ENCODE results near the gene FAM131A.
"Not testable (repeated sequence)": the region's sequence is repeated elsewhere in the genome, so short reads cannot be mapped to it uniquely, and the experiment has no call there.

The FAM131A gene

DNA sequence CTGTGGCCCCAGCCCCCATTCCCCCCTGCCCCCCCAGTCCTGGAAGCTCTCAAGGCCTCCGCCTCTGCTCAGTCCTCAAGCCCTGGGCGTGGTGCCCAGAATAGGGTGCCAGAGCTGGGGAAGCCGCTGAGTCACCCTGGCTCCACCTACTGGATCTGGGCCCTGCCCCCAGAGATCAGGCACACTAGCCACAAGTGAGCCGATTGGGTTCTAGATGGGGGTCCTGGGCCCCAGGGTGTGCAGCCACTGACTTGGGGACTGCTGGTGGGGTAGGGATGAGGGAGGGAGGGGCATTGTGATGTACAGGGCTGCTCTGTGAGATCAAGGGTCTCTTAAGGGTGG lies 17.3 kb upstream of the FAM131A start:
- DNase-seq = peak; percentile 87

DNA sequence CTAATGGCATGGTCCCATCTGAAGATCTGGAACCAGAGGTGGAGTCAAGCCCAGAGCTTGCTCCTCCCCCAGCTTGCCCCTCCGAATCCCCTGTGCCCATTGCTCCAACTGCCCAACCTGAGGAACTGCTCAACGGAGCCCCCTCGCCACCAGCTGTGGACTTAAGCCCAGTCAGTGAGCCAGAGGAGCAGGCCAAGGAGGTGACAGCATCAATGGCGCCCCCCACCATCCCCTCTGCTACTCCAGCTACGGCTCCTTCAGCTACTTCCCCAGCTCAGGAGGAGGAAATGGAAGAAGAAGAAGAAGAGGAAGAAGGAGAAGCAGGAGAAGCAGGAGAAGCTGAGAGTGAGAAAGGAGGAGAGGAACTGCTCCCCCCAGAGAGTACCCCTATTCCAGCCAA lies 15.7 kb upstream of the FAM131A start:
- DNase-seq = no peak

DNA sequence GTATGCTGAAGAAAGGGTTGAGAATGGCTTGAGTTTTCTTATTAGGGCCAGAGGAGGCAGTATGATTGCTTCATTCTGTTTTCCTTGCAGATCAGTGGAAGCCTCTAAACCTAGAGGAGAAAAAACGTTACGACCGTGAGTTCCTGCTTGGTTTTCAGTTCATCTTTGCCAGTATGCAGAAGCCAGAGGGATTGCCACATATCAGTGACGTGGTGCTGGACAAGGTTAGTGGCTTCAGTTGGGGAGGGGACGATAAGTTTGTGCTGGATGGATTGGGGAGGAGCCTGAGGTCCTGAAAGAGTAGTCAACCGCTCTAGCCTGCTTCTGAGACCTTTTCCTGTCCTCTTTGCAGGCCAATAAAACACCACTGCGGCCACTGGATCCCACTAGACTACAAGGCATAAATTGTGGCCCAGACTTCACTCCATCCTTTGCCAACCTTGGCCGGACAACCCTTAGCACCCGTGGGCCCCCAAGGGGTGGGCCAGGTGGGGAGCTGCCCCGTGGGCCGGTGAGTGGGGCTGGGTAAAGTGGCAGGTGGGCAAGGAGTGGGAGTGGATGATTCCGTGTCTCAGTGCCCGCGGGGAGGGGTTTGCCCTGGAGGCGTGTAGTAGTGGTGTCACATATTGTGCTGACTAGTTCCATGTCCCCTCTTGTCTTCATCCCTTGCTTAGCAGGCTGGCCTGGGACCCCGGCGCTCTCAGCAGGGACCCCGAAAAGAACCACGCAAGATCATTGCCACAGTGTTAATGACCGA lies 14.5 kb upstream of the FAM131A start:
- peak; percentile 75 for DNase-seq

DNA sequence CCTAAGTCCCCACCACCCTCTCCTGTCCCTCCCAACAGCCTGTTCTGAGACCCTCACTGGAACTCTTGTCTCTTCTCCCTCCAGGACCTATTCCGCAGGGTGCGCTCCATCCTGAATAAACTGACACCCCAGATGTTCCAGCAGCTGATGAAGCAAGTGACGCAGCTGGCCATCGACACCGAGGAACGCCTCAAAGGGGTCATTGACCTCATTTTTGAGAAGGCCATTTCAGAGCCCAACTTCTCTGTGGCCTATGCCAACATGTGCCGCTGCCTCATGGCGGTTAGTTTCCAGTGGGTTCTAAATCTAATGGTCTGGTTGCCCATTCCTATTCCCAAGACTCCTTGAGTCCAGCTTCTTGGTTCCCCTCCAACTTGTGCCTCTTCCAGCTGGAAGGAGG lies 13.7 kb upstream of the FAM131A start:
- DNase-seq = no peak

DNA sequence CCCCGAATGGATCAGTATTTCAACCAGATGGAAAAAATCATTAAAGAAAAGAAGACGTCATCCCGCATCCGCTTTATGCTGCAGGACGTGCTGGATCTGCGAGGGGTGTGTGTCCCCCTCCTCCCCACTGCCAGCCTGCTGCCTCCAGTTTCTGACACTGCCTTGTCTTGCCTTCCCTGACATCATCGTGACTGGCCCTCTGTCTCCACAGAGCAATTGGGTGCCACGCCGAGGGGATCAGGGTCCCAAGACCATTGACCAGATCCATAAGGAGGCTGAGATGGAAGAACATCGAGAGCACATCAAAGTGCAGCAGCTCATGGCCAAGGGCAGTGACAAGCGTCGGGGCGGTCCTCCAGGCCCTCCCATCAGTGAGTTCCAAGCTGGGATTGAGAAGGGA lies 12.1 kb upstream of the FAM131A start:
- DNase-seq = no peak

DNA sequence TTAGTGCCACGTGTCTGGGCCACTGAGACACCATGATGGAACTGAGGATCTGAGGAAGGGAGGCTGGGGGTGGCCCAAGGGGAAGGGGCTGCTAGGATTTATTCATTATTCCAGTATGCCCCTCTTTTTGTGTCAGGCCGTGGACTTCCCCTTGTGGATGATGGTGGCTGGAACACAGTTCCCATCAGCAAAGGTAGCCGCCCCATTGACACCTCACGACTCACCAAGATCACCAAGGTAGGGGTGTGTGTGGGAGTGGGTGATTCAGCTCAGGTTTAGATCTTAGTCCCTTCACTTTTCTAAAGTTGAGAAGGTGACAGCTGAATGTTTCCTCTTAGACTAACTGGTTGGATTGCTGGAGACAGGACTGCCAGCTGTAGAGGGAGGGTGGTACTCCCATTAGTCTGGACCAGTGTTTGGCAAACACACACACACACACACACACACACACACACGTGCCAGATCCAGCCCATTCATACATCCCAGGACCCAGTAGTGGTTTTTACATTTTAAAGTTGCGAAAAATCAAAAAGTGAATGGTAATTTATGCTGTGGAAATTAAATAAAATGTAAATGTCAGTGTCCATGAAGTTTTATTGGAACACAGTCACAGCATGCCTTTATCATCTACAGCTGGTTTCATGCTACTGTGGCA lies 11.6 kb upstream of the FAM131A start:
- DNase-seq = no peak

DNA sequence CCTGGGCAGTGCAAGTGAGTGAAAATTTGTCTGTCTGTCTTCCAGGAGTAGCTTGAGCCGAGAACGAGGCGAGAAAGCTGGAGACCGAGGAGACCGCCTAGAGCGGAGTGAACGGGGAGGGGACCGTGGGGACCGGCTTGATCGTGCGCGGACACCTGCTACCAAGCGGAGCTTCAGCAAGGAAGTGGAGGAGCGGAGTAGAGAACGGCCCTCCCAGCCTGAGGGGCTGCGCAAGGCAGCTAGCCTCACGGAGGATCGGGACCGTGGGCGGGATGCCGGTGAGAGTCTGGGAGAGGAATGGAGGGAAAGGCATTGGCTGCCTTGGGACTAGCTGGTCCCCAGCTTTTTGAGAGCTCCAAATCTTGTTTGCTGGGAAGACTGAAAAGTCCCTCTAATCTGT lies 10.2 kb upstream of the FAM131A start:
- DNase-seq = no peak

DNA sequence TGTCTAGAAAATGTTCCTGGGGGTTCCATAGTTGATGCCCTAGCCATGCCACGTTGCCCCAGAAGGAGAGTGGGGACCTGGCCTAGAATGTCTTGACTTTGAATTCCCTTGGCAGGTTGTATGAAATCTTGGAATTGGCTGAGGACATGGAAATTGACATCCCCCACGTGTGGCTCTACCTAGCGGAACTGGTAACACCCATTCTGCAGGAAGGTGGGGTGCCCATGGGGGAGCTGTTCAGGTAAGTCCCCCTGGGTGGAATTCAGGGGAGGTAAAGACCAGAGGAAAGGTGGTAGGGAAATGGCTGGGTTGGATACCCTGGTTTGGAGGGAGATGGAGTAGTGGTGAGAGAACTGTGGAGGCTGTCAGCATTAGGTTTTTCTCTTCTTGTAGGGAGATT lies 8.9 kb upstream of the FAM131A start:
- DNase-seq = no peak

DNA sequence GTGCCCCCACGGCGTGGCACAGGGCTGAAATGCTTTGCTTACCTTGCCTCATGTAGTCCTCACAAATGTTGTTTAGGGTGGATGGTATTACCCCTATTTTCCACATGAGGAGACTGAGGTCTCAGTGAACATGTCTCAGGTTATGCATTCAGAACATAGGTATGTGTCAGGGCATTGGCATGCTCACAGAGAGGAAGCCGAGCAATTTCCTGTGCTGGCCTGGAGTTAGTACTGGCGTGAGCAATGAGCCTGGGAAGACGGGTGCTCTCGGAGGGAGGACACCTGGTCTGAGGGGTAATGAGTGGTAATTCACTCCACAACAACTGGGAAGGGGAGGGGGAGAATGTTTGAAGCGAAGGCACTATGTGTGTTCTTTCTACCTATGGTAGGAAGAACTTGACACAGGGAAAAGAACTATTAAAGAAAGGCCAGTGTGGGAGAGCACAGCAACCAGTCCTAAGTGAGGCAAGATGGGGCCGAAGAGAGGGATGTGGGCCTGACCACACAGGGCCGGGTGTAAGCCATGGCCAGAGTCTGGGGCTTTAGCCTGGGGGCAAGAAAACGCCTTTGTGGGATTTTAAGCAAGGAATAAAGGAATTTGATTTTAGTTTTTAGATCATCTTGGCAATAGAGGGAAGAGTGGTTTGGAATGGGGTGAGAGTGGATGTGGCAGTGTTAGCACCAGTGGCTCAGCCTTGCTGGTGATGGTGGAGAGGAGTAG lies 4.9 kb upstream of the FAM131A start:
- no peak for DNase-seq

DNA sequence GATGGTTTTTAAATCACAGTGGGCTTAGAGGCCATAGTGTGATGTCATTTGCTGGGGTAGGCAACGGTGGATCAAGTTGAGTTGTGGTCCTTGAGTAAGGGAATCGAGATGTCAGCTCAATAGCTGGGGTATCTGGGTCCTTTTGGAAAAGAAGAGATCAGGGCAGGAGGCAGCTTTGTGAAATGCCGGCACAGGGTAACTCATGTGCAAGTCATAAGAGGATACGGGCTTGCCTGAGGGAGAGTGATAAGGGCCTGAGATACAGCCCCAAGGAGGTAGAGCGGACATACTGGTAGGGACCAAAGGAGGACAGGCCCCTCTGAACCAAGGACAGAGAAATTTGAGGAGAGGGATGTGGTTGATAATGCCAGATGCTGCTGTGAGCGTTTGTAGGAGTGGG lies 4.2 kb upstream of the FAM131A start:
- no peak for DNase-seq

DNA sequence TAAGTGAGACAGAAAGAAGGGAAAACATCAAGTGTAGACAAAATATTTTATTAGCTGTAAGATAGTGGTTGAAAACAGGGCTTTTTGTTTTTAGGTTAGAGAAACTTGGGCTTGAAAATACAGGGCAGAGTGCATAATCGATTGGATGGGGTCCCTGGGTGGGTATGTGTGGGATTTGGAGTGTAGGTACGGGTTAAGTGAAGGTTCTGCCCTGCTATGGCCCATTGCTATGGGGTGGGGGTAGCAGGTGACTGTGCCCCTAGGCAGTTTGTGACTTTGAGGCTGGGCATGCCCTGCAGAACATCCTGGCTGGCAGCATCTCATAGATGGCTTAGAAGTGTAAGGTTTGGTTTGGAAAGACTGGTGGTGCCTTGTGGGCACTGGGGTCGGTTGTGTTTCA lies 3.7 kb upstream of the FAM131A start:
- DNase-seq = no peak

DNA sequence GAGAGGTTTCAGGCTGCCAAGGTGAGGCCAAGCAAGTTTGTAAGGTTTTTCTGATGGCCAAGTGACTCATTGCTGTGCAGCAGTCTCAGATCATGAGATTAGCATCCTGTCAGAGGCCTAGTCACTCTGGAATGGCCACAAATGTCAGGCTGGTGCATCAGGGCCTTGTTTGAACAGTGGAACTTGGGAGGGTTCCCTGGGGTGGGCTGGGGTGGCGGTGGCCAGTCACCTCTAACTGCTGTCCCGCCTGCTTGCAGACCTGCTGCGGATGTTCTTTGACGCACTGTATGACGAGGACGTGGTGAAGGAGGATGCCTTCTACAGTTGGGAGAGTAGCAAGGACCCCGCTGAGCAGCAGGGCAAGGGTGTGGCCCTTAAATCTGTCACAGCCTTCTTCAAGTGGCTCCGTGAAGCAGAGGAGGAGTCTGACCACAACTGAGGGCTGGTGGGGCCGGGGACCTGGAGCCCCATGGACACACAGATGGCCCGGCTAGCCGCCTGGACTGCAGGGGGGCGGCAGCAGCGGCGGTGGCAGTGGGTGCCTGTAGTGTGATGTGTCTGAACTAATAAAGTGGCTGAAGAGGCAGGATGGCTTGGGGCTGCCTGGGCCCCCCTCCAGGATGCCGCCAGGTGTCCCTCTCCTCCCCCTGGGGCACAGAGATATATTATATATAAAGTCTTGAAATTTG lies 2.8 kb upstream of the FAM131A start:
- DNase-seq = peak; percentile 39

DNA sequence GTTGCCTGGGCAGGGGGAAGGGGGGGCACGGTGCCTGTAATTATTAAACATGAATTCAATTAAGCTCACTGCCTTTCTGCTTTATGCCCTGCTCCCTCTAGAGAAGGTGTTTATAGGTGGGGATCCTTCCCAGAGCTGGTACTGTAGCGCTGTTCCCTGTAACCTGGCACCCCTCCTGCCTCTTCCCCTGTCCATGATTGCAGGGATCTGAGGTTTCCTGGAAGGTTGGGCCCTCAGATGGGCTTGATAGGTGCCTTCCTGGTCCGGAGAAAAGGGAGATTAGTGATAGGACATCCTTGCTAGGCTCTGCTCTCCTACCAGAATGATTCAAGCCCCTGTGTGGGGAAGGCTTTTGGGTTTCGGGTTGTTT lies 2.1 kb upstream of the FAM131A start:
- no peak for DNase-seq

DNA sequence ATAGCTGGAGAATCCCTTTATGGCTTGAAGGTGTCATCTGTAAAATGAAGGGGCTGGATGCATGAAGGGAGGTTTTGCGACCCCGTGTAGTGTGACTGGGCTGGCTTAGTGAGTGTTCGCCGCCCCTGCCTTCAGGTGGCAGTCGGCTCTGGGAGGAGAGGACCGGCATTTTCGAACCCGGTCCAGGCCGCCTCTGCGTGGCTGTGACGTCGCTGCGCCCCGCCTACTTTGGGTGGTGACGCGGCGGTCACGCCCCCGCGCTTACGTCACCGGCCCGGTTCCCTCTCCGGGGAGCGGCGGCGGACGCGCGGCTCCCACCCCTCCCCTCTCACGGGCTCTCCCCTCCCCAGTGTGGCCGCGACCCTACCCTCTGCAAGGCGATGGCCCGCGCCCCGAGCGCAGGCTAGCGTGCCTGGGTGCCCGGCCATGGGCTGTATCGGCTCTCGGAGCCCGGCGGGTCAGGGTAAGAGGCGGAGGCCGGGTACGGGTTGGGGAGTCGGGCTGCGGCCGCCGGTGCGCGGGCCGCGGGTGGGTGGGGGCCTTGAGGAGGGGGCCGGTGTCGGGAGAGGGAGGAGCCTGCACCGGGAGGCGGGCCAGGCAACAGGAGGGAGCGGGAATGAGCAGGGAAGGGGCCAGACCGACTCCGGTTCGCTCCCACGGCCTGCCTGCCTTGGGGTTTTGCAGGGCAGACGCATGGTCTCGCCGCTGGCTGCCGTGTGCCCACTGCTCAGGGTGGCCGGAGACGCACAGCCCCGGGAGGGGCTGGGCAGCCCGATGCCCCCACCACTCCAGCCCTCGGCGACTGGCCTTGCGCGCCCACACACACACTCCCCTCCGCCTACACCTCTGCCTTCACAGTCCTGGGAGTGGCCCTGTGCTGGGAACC lies 1.5 kb upstream of the FAM131A start:
- peak; percentile 87 for DNase-seq

DNA sequence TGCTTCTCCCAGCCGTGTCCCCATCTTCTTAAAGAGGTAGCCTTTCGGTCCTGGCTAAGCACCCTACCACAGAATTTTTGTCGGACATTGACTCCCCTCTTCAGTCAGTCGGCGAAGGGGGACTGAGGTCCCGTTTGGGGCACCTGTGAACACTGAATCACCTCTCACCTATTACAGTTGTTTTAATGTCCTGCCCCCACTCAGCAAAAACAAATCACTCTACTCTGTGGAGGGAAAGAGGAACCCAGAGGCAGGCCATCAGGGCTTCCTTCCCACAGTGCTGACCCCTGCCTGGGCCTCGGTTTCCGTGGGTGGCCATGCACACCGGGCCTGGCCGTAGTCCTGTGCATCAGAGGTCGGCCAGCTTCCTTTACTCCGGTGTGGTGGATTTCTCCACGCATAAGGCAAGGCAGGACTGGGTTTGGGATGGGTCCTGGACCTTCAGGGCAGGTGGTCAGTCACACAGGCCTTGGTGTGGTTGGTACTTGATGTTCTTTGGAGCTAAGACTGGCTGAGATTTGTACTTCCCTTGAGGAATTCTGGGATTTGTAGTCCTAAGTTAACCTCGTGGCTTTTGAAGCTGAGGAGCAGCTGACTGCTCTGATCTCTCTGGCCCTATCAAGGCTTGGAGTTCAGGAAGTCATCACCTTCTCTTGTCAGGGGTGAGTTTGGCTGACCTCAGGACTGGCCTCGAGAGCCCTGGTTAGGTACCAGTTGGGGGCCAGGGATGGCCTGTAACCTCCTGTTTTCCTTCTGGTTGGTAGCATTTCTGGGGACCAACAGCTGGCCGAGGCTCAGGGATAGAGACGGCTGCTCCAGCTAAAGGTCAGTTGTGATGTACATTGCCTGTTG lies 627 bp upstream of the FAM131A start:
- peak; percentile 52 for DNase-seq

DNA sequence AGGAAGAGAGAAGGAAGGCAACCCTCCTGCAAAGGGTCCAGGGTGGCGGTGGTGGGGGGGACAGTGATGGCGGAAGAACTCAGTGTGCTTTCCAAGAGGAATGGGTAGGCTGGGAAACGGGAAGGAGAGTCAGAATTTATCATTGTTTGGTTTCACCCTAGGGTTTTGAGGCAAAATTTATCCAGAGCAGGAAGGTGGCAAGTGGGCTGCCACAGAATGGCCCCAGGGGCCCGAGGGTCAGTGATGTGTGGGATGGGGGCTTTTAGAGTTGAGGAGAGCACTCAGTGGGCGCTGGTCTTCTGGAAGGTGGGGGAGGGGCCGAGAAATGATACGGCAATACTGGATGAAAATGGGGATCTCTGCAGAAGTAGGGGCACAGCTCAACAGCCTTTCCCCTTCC lies 581 bp downstream of the FAM131A start:
- no peak for DNase-seq

DNA sequence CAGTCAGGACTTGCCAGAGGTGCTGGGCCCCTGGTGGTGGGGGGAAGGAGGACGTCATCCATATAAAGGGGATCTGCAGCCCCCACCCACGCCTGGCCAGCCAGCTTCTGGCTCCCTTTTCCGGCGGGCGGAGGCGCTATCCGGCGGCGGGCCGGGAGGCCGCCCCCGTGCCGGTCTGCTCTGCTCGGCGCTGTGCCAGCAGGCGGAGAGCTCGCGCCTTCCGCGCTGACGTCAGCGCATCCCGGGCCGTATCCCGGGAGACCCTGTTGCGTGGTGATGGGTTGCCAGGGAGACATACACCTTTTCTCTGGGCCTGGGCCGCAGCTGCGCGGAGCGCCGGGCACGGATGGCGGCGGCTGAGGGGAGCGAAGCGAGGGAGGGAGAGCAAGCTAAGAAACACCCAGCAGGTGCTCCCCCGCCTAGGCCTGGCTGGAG lies 1.1 kb downstream of the FAM131A start:
- no peak for DNase-seq

DNA sequence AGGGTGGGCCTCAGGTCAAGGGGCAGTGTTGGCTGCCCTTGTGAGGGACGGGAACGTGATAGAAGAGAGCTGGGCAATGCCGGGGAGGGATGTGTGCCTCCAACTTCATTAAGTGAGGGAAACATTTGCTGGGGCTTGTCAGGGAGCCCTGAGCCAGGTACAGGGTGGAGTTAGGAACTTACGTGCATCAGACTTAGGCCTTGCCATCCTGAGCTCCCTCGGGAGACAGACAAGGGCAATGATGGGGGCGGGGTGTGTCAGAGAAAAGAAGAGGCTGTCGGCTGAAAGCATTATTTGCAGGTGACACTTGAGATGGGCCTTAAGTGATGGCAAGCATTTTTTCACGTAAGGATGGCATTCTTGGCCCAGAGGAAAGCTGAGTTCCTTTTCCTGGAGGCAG lies 1.6 kb downstream of the FAM131A start:
- no peak for DNase-seq

DNA sequence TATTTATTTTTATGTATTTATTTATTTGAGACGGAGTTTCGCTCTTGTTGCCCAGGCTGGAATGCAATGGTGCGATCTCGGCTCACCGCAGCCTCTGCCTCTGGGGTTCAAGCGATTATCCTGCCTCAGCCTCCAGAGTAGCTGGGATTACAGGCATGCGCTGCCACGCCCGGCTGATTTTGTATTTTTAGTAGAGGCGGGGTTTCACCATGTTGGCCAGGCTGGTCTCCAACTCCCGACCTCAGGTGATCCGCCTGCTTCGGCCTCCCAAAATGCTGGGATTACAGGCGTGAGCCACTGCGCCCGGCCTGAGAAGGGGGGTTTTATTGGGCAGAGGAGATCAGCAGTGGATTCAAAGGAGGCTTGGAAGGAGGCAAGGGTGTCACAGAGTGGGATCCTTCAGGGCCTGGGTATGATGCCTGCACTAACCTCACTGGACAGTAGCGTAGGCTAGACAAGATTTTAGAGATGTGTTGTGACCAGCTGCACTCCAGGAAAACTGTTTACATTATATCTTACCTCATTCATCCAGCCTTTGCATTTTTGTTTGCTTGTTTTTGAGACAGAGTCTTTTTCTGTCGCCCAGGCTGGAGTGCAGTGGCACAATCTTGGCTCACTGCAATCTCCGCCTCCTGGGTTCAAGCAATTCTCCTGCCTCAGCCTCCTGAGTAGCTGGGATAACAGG lies 2.2 kb downstream of the FAM131A start:
- not testable (repeated sequence) for DNase-seq

DNA sequence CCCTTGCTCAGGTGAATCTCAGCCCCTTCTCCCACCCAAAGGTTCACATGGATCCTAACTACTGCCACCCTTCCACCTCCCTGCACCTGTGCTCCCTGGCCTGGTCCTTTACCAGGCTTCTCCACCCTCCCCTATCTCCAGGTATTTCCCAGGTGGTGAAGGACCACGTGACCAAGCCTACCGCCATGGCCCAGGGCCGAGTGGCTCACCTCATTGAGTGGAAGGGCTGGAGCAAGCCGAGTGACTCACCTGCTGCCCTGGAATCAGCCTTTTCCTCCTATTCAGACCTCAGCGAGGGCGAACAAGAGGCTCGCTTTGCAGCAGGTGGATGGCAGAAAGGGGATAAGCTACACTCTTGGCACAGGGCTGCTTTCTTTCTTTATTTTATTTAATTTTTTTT lies 4.5 kb downstream of the FAM131A start:
- no peak for DNase-seq
